ENCODE results near the gene PFDN2. TPM values are rescaled to one million over a fixed set of nuclear protein-coding genes. Genes with fewer than 3 reads are reported as not detected.

Gene PFDN2
- total and polyA plus RNA-seq, 2 experiments from 2014 or later, result 45.6 to 352 TPM

- TF ChIP-seq REST (IDR thresholded peaks at IDR 0.05; ENCODE audit: unreplicated experiment), result no peak
- no peak for TF ChIP-seq STAT1 (IDR thresholded peaks at IDR 0.05; ENCODE audit: unreplicated experiment)
Observed at GRCh38 chr1:161083748-161084596, 33.9 kb downstream of the PFDN2 start (continued).

- no peak overlapping the region for H2AFZ ChIP-seq
- no peak for DNase-seq (ENCODE audit: low spot score)
- no peak overlapping the region for H3K4me3 Mint-ChIP-seq
Observed at GRCh38 chr1:161082996-161083747, 34.7 kb downstream of the PFDN2 start.

GRCh38 chr1:161082483-161082882 lies 35.4 kb downstream of the PFDN2 start:
- DNase-seq (ENCODE audit: low spot score) (no peak), ATAC-seq (no peak)
- Histone ChIP-seq H3K4me2 (no peak overlapping the region), H3F3A (replicated peaks; ENCODE audit: low read depth) (peaks cover 5% of the 10 kb centered on the region; the same call in 1 of the 2 replicates), H3K27me3 (ENCODE audit: insufficient read depth) (no peaks in the 10 kb centered on the region), H3K79me2 (replicated peaks; ENCODE audit: insufficient read depth) (no peaks in the 10 kb centered on the region), H3K36me3 (ENCODE audit: insufficient read depth) (no peaks in the 10 kb centered on the region), H2AFZ (no peak overlapping the region), H3K4me3 (no peak overlapping the region), H4K20me1 (replicated peaks; ENCODE audit: insufficient read depth) (no peaks in the 10 kb centered on the region), H3K9me2 (ENCODE audit: insufficient read depth) (peaks cover 5% of the 10 kb centered on the region), H3K27ac (ENCODE audit: low read depth) (no peak overlapping the region), H3K4me1 (ENCODE audit: insufficient read depth) (peaks cover 16% of the 10 kb centered on the region)
- Mint-ChIP-seq H3K4me3 (no peak overlapping the region), H3K27ac (no peak overlapping the region), H3K36me3 (ENCODE audit: low read depth) (no peaks in the 10 kb centered on the region; the same call in 2 of the 3 replicates), H3K27me3 (ENCODE audit: insufficient read depth, low read depth, poor library complexity) (peaks cover 18% of the 10 kb centered on the region), H3K4me1 (peaks cover 19% of the 10 kb centered on the region), H3K9me3 (no peaks in the 10 kb centered on the region; the same call in 2 of the 3 replicates)
- TF ChIP-seq REST (IDR thresholded peaks at IDR 0.05; ENCODE audit: unreplicated experiment), result no peak

More at GRCh38 chr1:161082996-161083747, 34.7 kb downstream of the PFDN2 start:
- Histone ChIP-seq H3K9me2 (ENCODE audit: insufficient read depth) (peaks cover 5% of the 10 kb centered on the region), H3K27me3 (ENCODE audit: insufficient read depth) (no peaks in the 10 kb centered on the region), H3K4me3 (no peak overlapping the region), H3F3A (replicated peaks; ENCODE audit: low read depth) (peaks cover 5% of the 10 kb centered on the region; the same call in 1 of the 2 replicates), H3K27ac (ENCODE audit: low read depth) (no peak overlapping the region), H3K4me2 (no peak overlapping the region), H4K20me1 (replicated peaks; ENCODE audit: insufficient read depth) (no peaks in the 10 kb centered on the region), H3K4me1 (ENCODE audit: insufficient read depth) (peaks cover 16% of the 10 kb centered on the region), H3K36me3 (ENCODE audit: insufficient read depth) (no peaks in the 10 kb centered on the region), H3K79me2 (replicated peaks; ENCODE audit: insufficient read depth) (no peaks in the 10 kb centered on the region)
- Mint-ChIP-seq H3K27ac (no peak overlapping the region), H3K9me3 (no peaks in the 10 kb centered on the region; the same call in 2 of the 3 replicates), H3K27me3 (ENCODE audit: insufficient read depth, low read depth, poor library complexity) (peaks cover 18% of the 10 kb centered on the region), H3K4me1 (peaks cover 19% of the 10 kb centered on the region), H3K36me3 (ENCODE audit: low read depth) (no peaks in the 10 kb centered on the region; the same call in 2 of the 3 replicates)
- TF ChIP-seq ZNF331 (CRISPR knock-in tag; IDR thresholded peaks at IDR 0.05; ENCODE audit: low read depth), result no peak
- no peak for TF ChIP-seq EZH2phosphoT487 (IDR thresholded peaks at IDR 0.05; ENCODE audit: unreplicated experiment)
- no peak for TF ChIP-seq POLR2AphosphoS5 (IDR thresholded peaks at IDR 0.05; ENCODE audit: low read depth)
- TF ChIP-seq EZH2 (IDR thresholded peaks at IDR 0.05; ENCODE audit: low read depth, unreplicated experiment), result no peak
- ATAC-seq, result no peak
